ENCODE data around the gene SDK1.
"Not testable (repeated sequence)": the region's sequence is repeated elsewhere in the genome, so short reads cannot be mapped to it uniquely, and the experiment has no call there.

The SDK1 gene

GRCh38 chr7:4233146-4233545 is 932.1 kb downstream of the SDK1 start:
- no peak for DNase-seq (ENCODE audit: low read depth, low spot score)
- in situ Hi-C loops (cut with HindIII; ENCODE audit: low sequenced_read_pairs) = no loop called here
- TF ChIP-seq CTCF (IDR thresholded peaks at IDR 0.05; ENCODE audit: low read depth, low read length) = no peak
- H3K4me3 ChIP-seq (ENCODE audit: low read depth, low read length) = no peak overlapping the region

- DNase-seq (ENCODE audit: low read depth, low spot score) = no peak
- in situ Hi-C loops (cut with HindIII; ENCODE audit: low sequenced_read_pairs) = no loop called here
- H3K4me3 ChIP-seq (ENCODE audit: low read depth, low read length) = no peak overlapping the region
- no peak for TF ChIP-seq CTCF (IDR thresholded peaks at IDR 0.05; ENCODE audit: low read depth, low read length)
Observed at GRCh38 chr7:4233621-4234497, 932.8 kb downstream of the SDK1 start.

- H3K4me3 ChIP-seq (ENCODE audit: low read depth, low read length) = no peak overlapping the region
- in situ Hi-C loops (cut with HindIII; ENCODE audit: low sequenced_read_pairs) = no loop called here
- DNase-seq (ENCODE audit: low read depth, low spot score) = no peak
- TF ChIP-seq CTCF (IDR thresholded peaks at IDR 0.05; ENCODE audit: low read depth, low read length) = no peak
Observed at GRCh38 chr7:4234498-4234855, 933.4 kb downstream of the SDK1 start.

GRCh38 chr7:4234886-4235285 is 933.8 kb downstream of the SDK1 start:
- in situ Hi-C loops (cut with HindIII; ENCODE audit: low sequenced_read_pairs) = no loop called here
- TF ChIP-seq CTCF (IDR thresholded peaks at IDR 0.05; ENCODE audit: low read depth, low read length) = no peak
- no peak overlapping the region for H3K4me3 ChIP-seq (ENCODE audit: low read depth, low read length)
- DNase-seq (ENCODE audit: low read depth, low spot score) = no peak

- in situ Hi-C loops (cut with HindIII; ENCODE audit: low sequenced_read_pairs) = no loop called here
- H3K4me3 ChIP-seq (ENCODE audit: low read depth, low read length) = no peak overlapping the region
- no peak for DNase-seq (ENCODE audit: low read depth, low spot score)
- no peak for TF ChIP-seq CTCF (IDR thresholded peaks at IDR 0.05; ENCODE audit: low read depth, low read length)
Observed at GRCh38 chr7:4235596-4235995, 934.5 kb downstream of the SDK1 start.

- no peak for TF ChIP-seq CTCF (IDR thresholded peaks at IDR 0.05; ENCODE audit: low read depth, low read length)
- no peak for DNase-seq (ENCODE audit: low read depth, low spot score)
- in situ Hi-C loops (cut with HindIII; ENCODE audit: low sequenced_read_pairs) = no loop called here
- no peak overlapping the region for H3K4me3 ChIP-seq (ENCODE audit: low read depth, low read length)
Observed at GRCh38 chr7:4236389-4236788, 935.3 kb downstream of the SDK1 start.

GRCh38 chr7:4236873-4237272 is 935.8 kb downstream of the SDK1 start:
- in situ Hi-C loops (cut with HindIII; ENCODE audit: low sequenced_read_pairs) = not testable (repeated sequence)

More at GRCh38 chr7:4236873-4237272, 935.8 kb downstream of the SDK1 start:
- not testable (repeated sequence) for H3K4me3 ChIP-seq (ENCODE audit: low read depth, low read length); DNase-seq (ENCODE audit: low read depth, low spot score)

All from astrocyte of the spinal cord (primary cell).